Stimulated activated CD4-positive, alpha-beta T cell treated with anti-CD3 and anti-CD28 coated beads, Interleukin-2, amount 100 ng/mL, for 48 hours (primary cell): ENCODE data around the gene TOMM70.

Experiments
- DNase-seq, 2 donors: peaks; one replicate each; pipeline ENCODE4 v3.0.0-alpha.2; 2020

TOMM70 gene

GRCh38 chr3:100319951-100320350 is 80.9 kb downstream of the TOMM70 start:
- DNase-seq, result no peak

GRCh38 chr3:100317912-100318311 is 83.0 kb downstream of the TOMM70 start:
- DNase-seq, result no peak

DNA sequence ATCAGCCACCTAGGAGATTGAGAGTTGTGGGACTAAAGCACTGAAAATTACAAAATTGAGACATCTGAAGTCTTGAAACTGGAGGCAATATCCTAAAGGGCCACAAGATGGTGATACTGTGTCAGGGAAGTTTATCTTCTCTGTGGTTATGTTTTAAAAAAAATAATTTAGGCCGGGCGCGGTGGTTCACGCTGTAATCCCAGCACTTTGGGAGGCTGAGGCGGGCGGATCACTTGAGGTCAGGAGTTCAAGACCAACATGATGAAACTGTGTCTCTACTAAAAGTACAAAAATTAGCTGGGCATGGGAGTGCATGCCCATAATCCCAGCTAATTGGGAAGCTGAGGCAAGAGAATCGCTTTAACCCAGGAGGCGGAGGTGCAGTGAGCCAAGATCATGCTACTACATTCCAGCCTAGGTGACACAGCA is 84.2 kb downstream of the TOMM70 start:
- peak; percentile 16 to 23 for DNase-seq
